HepG2 (cell line): ENCODE data around the gene PARP2. TPM values are rescaled to one million over a fixed set of nuclear protein-coding genes. Genes with fewer than 3 reads are reported as not detected.
A peak's percentile ranks its signal among the peaks of the same experiment; 100 is the strongest.

Experiments
- BRCA1 ChIP-seq: sonication (generic); formaldehyde crosslinking; IDR thresholded peaks from 2 replicates; pipeline ENCODE4 v1.4.0; 2020; ENCODE audit warnings: missing genetic modification reagents
- HNRNPL ChIP-seq: fragments of 200-400 bp; formaldehyde crosslinking; IDR thresholded peaks from 2 replicates; pipeline ENCODE4 v1.6.1; 2017; ENCODE audit warnings: mild to moderate bottlenecking, low read depth, low read length
- IKZF1 ChIP-seq: fragments of 450-650 bp; IDR thresholded peaks from 2 replicates; pipeline ENCODE4 v1.7.1; 2016
- MXI1 ChIP-seq: IDR thresholded peaks from 3 replicates; pipeline ENCODE4 v1.6.1; 2012; ENCODE audit warnings: low read depth, low read length, inconsistent platforms, borderline replicate concordance
- NFRKB ChIP-seq: fragments of 450-650 bp; IDR thresholded peaks from 2 replicates; pipeline ENCODE4 v1.6.1; 2017
- RARA ChIP-seq: IDR thresholded peaks from 2 replicates; pipeline ENCODE4 v1.6.1; 2016; ENCODE audit warnings: missing genetic modification reagents, missing compliant biosample characterization
- ZNF510 ChIP-seq: sonication (generic); formaldehyde crosslinking; IDR thresholded peaks from 2 replicates; pipeline ENCODE4 v1.4.0; 2020; ENCODE audit warnings: low read depth, mild to moderate bottlenecking, missing genetic modification reagents
- ZNF773 ChIP-seq: sonication (generic); formaldehyde crosslinking; IDR thresholded peaks from 2 replicates; pipeline ENCODE4 v1.4.0; 2020; ENCODE audit warnings: missing genetic modification reagents, borderline replicate concordance
- polyA plus RNA-seq, 8 experiments: library from polyadenylated mRNA; depleted of rRNA in 3 of 8; stranded (reverse) in 7 of 8; unstranded in 1 of 8; fragments of >200 nt; fragmentation: Illumina TruSeq in 4 of 8; extraction: Trizol in 4 of 8; gene quantifications; 2 replicates each; pipeline versions ENCODE4 v1.2.1 to v1.2.3, GENCODE V29; 2011 to 2016; ENCODE audit warnings: low read depth in 4 of 8, missing spikeins in 1 of 8, mixed read lengths in 1 of 8; ENCODE audit not compliant: insufficient read depth in 1 of 8
- total RNA-seq, 5 experiments: library from RNA; depleted of rRNA; stranded (reverse); fragments of >200 nt; fragmentation: Illumina TruSeq; extraction: Trizol; gene quantifications; 2 replicates each; pipeline ENCODE4 v1.2.3, GENCODE V29; 2016; ENCODE audit warnings: low read depth in 1 of 5
- TF ChIP-seq, protein P1 (sequence below): sonication (generic); IDR thresholded peaks from 2 replicates; pipeline ENCODE4 v1.6.1; 2016; ENCODE audit warnings: low read depth, borderline replicate concordance
- TF ChIP-seq, protein P2 (sequence below): sonication (generic); formaldehyde crosslinking; conservative IDR thresholded peaks from 2 replicates; pipeline ENCODE4 v1.8.0; 2022; ENCODE audit warnings: low read depth, missing genetic modification reagents
- TF ChIP-seq, protein P3 (sequence below): sonication (generic); formaldehyde crosslinking; conservative IDR thresholded peaks from 2 replicates; pipeline ENCODE4 v1.8.0; 2022; ENCODE audit warnings: mild to moderate bottlenecking, moderate library complexity, missing genetic modification reagents
- TF ChIP-seq, protein P4 (sequence below): sonication (generic); formaldehyde crosslinking; IDR thresholded peaks from 2 replicates; pipeline ENCODE4 v1.4.0; 2020; ENCODE audit warnings: missing genetic modification reagents, borderline replicate concordance
- TF ChIP-seq, protein P5 (sequence below): sonication (generic); formaldehyde crosslinking; IDR thresholded peaks from 2 replicates; pipeline ENCODE4 v1.5.1; 2020; ENCODE audit warnings: mild to moderate bottlenecking, missing genetic modification reagents, borderline replicate concordance
- TF ChIP-seq, protein P6 (sequence below): sonication (generic); formaldehyde crosslinking; conservative IDR thresholded peaks from 2 replicates; pipeline ENCODE4 v1.5.0; 2020; ENCODE audit warnings: missing genetic modification reagents

The PARP2 gene
- total and polyA plus RNA-seq, 2 of the 13 experiments (the other 11 are each of a cell fraction or from before 2014, with no cell fraction given): 37.3 to 38.4 TPM

DNA sequence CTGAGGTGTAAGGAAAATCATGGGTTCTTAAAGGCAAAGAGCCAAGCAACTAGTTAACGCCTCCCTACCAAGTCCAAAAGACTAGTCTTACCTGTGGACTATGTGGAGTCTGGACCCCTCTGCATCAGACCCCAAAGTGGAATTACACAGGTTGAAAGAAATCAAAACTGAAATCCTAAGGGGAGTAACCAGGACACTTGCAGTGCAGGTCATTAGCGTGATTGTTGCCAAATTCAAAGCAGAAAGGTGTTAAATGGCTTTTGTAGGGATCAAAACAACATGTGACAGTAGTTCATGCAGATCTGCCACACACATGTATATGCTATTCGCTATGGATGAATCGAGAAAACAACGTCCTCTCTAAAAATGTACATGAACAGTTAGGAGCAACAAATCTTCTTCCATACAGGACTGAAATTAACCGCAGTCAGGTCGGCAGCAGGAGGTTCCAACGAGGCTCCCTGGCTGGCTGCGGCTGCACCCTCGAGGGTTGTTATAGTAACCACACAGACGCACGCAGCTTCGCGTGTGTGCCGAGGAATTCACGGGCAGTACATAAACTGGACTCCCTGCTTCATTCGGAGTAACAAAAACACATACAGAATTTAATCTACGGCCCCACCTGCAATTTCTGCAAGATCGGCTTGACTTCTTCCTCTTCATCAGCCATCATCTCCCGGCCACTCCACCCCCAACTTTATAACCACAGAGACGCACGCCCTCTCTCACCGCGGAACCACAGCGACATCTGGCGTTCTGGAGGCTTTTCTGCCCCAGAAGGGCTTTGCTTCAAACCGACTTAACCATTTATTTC is 38.0 kb upstream of the PARP2 start, which contains the start of gene TTC5 (continued):
- TF ChIP-seq, protein P1, sequence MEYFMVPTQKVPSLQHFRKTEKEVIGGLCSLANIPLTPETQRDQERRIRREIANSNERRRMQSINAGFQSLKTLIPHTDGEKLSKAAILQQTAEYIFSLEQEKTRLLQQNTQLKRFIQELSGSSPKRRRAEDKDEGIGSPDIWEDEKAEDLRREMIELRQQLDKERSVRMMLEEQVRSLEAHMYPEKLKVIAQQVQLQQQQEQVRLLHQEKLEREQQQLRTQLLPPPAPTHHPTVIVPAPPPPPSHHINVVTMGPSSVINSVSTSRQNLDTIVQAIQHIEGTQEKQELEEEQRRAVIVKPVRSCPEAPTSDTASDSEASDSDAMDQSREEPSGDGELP: no peak
- TF ChIP-seq, protein P2, sequence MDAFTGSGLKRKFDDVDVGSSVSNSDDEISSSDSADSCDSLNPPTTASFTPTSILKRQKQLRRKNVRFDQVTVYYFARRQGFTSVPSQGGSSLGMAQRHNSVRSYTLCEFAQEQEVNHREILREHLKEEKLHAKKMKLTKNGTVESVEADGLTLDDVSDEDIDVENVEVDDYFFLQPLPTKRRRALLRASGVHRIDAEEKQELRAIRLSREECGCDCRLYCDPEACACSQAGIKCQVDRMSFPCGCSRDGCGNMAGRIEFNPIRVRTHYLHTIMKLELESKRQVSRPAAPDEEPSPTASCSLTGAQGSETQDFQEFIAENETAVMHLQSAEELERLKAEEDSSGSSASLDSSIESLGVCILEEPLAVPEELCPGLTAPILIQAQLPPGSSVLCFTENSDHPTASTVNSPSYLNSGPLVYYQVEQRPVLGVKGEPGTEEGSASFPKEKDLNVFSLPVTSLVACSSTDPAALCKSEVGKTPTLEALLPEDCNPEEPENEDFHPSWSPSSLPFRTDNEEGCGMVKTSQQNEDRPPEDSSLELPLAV (CRISPR knock-in tag): no peak
- TF ChIP-seq ZNF773 (no peak), HNRNPL (no peak), BRCA1 (CRISPR knock-in tag) (no peak), IKZF1 (no peak), RARA (no peak), ZNF510 (CRISPR knock-in tag) (0 out of 2 replicates have a peak, but pooled peaks have one; percentile 26), MXI1 (peak; percentile 58; the same call in 1 of the 3 replicates), NFRKB (no peak)
- TF ChIP-seq, protein P3, sequence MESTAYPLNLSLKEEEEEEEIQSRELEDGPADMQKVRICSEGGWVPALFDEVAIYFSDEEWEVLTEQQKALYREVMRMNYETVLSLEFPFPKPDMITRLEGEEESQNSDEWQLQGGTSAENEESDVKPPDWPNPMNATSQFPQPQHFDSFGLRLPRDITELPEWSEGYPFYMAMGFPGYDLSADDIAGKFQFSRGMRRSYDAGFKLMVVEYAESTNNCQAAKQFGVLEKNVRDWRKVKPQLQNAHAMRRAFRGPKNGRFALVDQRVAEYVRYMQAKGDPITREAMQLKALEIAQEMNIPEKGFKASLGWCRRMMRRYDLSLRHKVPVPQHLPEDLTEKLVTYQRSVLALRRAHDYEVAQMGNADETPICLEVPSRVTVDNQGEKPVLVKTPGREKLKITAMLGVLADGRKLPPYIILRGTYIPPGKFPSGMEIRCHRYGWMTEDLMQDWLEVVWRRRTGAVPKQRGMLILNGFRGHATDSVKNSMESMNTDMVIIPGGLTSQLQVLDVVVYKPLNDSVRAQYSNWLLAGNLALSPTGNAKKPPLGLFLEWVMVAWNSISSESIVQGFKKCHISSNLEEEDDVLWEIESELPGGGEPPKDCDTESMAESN (CRISPR knock-in tag): peak; percentile 55; the same call in 1 of the 2 replicates
- TF ChIP-seq, protein P4, sequence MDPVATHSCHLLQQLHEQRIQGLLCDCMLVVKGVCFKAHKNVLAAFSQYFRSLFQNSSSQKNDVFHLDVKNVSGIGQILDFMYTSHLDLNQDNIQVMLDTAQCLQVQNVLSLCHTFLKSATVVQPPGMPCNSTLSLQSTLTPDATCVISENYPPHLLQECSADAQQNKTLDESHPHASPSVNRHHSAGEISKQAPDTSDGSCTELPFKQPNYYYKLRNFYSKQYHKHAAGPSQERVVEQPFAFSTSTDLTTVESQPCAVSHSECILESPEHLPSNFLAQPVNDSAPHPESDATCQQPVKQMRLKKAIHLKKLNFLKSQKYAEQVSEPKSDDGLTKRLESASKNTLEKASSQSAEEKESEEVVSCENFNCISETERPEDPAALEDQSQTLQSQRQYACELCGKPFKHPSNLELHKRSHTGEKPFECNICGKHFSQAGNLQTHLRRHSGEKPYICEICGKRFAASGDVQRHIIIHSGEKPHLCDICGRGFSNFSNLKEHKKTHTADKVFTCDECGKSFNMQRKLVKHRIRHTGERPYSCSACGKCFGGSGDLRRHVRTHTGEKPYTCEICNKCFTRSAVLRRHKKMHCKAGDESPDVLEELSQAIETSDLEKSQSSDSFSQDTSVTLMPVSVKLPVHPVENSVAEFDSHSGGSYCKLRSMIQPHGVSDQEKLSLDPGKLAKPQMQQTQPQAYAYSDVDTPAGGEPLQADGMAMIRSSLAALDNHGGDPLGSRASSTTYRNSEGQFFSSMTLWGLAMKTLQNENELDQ (CRISPR knock-in tag): no peak
- TF ChIP-seq, protein P5, sequence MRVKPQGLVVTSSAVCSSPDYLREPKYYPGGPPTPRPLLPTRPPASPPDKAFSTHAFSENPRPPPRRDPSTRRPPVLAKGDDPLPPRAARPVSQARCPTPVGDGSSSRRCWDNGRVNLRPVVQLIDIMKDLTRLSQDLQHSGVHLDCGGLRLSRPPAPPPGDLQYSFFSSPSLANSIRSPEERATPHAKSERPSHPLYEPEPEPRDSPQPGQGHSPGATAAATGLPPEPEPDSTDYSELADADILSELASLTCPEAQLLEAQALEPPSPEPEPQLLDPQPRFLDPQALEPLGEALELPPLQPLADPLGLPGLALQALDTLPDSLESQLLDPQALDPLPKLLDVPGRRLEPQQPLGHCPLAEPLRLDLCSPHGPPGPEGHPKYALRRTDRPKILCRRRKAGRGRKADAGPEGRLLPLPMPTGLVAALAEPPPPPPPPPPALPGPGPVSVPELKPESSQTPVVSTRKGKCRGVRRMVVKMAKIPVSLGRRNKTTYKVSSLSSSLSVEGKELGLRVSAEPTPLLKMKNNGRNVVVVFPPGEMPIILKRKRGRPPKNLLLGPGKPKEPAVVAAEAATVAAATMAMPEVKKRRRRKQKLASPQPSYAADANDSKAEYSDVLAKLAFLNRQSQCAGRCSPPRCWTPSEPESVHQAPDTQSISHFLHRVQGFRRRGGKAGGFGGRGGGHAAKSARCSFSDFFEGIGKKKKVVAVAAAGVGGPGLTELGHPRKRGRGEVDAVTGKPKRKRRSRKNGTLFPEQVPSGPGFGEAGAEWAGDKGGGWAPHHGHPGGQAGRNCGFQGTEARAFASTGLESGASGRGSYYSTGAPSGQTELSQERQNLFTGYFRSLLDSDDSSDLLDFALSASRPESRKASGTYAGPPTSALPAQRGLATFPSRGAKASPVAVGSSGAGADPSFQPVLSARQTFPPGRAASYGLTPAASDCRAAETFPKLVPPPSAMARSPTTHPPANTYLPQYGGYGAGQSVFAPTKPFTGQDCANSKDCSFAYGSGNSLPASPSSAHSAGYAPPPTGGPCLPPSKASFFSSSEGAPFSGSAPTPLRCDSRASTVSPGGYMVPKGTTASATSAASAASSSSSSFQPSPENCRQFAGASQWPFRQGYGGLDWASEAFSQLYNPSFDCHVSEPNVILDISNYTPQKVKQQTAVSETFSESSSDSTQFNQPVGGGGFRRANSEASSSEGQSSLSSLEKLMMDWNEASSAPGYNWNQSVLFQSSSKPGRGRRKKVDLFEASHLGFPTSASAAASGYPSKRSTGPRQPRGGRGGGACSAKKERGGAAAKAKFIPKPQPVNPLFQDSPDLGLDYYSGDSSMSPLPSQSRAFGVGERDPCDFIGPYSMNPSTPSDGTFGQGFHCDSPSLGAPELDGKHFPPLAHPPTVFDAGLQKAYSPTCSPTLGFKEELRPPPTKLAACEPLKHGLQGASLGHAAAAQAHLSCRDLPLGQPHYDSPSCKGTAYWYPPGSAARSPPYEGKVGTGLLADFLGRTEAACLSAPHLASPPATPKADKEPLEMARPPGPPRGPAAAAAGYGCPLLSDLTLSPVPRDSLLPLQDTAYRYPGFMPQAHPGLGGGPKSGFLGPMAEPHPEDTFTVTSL (CRISPR knock-in tag): no peak; the same call in 1 of the 2 replicates
- TF ChIP-seq, protein P6, sequence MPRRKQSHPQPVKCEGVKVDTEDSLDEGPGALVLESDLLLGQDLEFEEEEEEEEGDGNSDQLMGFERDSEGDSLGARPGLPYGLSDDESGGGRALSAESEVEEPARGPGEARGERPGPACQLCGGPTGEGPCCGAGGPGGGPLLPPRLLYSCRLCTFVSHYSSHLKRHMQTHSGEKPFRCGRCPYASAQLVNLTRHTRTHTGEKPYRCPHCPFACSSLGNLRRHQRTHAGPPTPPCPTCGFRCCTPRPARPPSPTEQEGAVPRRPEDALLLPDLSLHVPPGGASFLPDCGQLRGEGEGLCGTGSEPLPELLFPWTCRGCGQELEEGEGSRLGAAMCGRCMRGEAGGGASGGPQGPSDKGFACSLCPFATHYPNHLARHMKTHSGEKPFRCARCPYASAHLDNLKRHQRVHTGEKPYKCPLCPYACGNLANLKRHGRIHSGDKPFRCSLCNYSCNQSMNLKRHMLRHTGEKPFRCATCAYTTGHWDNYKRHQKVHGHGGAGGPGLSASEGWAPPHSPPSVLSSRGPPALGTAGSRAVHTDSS (CRISPR knock-in tag): 0 out of 2 replicates have a peak, but pooled peaks have one; percentile 33
